Measurements from ENCODE around the gene ZSCAN29.

The ZSCAN29 gene

GRCh38 chr15:43346305-43346704, 24.5 kb downstream of the ZSCAN29 start:
- no peak for DNase-seq

- DNase-seq, result no peak
Observed at GRCh38 chr15:43330780-43331087, 40.1 kb downstream of the ZSCAN29 start.

GRCh38 chr15:43329960-43330779, 40.7 kb downstream of the ZSCAN29 start, which contains the start of gene LCMT2:
Gene LCMT2, minus strand, starts transcription at chr15:43330573. Its CDS starts 84 bp downstream, at chr15:43330489.
- DNase-seq, result peak; percentile 84

GRCh38 chr15:43329217-43329959, 41.5 kb downstream of the ZSCAN29 start:
- no peak for DNase-seq

- DNase-seq, result no peak
Observed at GRCh38 chr15:43325039-43325684, 45.7 kb downstream of the ZSCAN29 start.

- no peak for DNase-seq
Observed at GRCh38 chr15:43318990-43319771, 51.7 kb downstream of the ZSCAN29 start.

GRCh38 chr15:43317566-43318184, 53.2 kb downstream of the ZSCAN29 start:
- DNase-seq, result no peak

GRCh38 chr15:43316971-43317346, 53.9 kb downstream of the ZSCAN29 start:
- DNase-seq, result no peak

GRCh38 chr15:43316016-43316970, 54.5 kb downstream of the ZSCAN29 start:
- no peak for DNase-seq

GRCh38 chr15:43314171-43314570, 56.7 kb downstream of the ZSCAN29 start:
- DNase-seq, result no peak

GRCh38 chr15:43312378-43312777, 58.5 kb downstream of the ZSCAN29 start:
- DNase-seq, result no peak

Data from SHP77 treated with DMSO at 0.1 percent for 48 hours (cell line).